T-cell (primary cell): ENCODE results near the gene PSMD6. TPM values are rescaled to one million over a fixed set of nuclear protein-coding genes. Genes with fewer than 3 reads are reported as not detected.

Source experiments
- total RNA-seq, 35 experiments: library from RNA in 6 of 35; stranded (reverse) in 6 of 35; fragments of 120-200 nt in 1 of 35; gene quantifications; one replicate each; pipeline versions ENCODE4 v1.2.1 to v1.2.4 and lab custom pipeline; 2013 to 2026

Gene PSMD6
- total RNA-seq, 5 donors from 2014 or later (not counting 1 experiment from before 2014, with no cell fraction given), result 60.2 to 95.4 (median 73.2) TPM

Other genes starting within 250 kb of the PSMD6 start
- not detected for gene C3orf49, start 204.2 kb downstream of the PSMD6 start, total RNA-seq
- 10 to 100 TPM; 30.9 to 36.9 (median 33.1) TPM for gene THOC7, start 159.7 kb downstream of the PSMD6 start, total RNA-seq
- 100 to 1,000 TPM; 110 to 231 (median 123) TPM for gene ATXN7, start 159.6 kb downstream of the PSMD6 start, total RNA-seq
- gene SCAANT1, start 111.1 kb downstream of the PSMD6 start, total RNA-seq, result 1 to 10 TPM in 1 of 5 donors, not detected in 4; 5.7 TPM
- under 1 TPM in 3 of 5 donors, not detected in 2; 0.06 to 0.13 (median 0.09) TPM for gene PRICKLE2, start 202.0 kb upstream of the PSMD6 start, total RNA-seq